Fibroblast of skin of back (primary cell): ENCODE data around the gene TRIM37.
"Not testable (repeated sequence)": the region's sequence is repeated elsewhere in the genome, so short reads cannot be mapped to it uniquely, and the experiment has no call there.

ENCODE experiments used
- DNase-seq: peaks from one replicate; pipeline ENCODE4 v3.0.0-alpha.2; 2013

The TRIM37 gene

DNA sequence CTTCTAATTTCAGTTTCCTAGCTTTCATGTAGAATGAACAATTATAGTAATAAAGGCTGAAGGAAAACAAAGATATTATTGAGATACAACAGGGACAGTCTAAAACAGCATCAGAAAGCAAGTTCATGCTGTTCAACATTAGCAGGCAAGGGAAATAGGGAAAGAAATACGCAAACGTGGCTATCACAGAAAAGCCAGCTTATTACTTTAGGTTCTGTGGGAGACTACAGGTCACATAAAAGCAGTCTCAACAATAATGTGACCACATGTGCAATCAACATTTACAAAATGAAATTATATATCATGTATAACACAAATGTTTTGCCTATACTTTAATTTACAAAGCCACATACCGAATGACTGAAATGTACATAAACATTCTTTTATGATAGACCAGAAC is 4.9 kb upstream of the TRIM37 start:
- no peak for DNase-seq

GRCh38 chr17:59110973-59111372 is 4.3 kb upstream of the TRIM37 start:
- DNase-seq = no peak

DNA sequence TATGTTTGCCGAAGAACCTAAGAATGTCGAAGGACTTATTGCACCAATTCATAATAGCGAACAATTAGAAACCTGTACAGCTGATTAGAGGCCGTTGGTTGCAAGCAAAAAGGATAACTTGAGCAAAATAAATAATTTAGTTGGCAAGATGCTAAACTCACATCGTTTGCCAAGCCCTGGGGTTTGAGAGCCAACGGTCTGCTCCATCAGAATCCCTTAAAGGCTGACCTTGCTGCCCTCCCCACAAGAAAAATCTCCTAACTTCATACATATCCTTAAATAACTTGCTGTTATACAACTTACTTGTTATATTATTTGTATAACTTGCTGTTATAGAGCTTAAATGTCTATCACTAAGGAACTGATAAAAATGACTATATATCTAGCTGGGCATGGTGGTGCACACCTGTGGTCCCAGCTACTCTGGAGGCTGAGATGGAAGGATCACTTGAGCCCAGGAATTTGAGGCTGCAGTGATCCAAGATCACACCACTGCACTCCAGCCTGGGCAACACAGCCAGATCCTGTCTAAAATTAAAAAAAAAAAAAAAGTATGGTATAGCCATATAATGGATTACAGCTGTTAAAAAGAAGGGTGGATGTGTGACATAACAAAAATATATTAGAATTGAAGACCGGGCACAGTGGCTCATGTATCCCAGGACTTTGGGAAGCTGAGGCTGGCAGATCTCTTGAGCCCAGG is 1.9 kb upstream of the TRIM37 start:
- no peak for DNase-seq

DNA sequence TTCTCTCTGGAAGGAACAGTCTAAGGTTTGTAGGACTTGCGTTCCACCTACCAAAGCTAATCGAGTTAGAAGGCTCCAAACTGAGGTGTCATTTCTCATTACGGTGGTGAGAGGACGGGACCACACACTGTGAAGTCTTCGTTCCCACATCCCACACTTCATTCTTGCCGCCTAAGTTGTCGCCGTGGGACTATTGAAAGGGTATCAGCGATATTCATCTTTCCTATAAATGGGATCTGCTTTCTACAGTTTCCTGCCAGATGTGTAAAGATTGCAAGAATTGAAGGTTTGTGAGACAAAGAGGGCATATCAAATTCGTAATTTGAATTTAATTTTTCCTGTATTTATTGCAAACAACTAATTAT is 608 bp upstream of the TRIM37 start:
- DNase-seq = peak; percentile 29

GRCh38 chr17:59105852-59106462 is 723 bp downstream of the TRIM37 start:
- DNase-seq = peak; percentile 25

DNA sequence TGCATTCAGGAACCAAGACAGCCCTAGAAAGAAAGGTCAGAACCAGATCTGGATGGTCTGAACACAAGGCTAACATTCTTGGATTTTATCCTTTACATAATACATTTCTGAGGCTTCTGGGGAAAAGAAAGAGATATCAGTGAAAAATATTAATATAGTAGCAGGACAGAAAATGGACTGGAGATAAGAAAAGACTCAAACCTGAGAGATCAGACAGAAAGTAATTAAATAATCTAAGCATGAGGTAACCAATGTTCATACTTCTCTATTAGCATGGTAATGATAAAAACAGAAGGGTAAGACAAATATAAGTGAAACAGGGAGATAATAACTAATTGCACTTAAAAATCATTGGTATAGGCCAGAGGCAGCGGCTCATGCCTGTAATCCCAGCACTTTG is 5.5 kb downstream of the TRIM37 start:
- DNase-seq = no peak

DNA sequence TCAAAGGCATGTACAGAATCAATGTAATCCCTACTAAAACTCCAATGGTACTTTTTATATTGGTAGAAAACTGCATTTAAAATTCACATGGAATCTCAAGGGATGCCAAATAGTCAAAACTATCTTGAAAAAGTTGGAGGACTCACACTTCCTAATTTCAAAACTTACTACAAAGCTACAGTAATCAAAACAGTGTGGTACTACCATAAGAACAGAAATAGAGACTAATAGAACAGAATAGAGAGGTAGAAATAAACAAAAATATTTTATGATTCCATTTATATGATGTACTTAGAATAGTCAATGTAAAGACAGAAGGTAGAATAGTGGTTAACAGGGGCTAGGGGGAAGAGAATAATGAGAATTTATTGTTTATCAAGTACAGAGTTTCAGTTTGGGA is 8.8 kb downstream of the TRIM37 start:
- DNase-seq = no peak

DNA sequence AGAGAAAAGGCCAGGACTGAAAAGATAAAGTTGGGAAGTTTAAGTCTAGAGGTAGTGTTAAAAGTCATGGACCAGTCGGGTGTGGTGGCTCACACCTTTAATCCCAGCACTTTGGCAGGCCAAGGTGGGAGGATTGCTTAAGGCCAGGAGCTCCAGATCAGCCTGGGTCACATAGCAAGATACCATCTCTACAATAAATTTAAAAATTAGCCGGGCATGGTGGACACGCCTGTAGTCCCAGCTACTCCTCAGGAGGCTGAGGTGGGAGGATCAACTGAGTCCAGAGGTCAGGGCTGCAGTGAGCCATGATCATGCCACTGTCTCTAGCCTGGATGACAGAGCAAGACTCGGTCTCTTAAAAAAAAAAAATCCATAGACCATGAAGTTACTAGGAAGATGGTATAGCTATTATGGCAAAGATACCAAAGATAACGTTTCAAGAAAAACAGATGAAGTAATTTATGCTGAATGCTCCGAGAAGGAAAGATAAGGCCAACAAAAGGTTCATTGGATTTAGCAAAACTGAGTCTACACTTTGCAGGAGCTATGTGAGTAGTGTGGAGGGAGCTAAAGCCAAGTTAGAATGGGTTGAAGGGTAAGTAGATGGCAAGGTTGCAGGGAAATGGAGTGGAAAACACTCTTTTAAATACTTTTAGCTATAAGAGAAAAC is 11.7 kb downstream of the TRIM37 start:
- DNase-seq = peak; percentile 30

- DNase-seq = peak; percentile 96
Measured at GRCh38 chr17:59093702-59094231, 12.9 kb downstream of the TRIM37 start.

DNA sequence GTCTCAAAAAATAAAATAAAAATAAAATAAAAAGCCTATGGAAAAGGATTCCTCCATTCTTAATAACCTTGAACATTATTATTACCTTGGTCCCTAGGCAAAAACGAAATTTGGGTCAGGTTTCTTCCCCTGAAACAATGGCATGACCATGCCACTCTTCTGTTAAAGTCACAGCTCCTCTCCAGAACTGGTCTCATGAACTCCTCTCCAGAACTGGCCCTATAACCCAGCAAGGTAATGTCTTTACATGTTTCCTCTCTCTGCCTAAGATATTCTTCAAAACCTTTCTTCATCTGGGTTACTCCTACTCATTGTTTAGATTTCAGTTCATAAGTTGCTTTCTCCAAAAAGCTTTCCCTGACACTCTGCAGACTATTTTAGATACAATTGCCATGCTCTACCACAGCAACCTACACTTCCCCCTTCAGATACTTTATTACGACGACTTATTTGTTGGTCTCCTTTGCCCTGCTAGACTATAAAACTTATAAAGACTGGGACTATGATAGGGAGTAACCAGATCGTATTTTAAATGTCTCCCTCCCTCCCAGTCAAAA is 13.5 kb downstream of the TRIM37 start:
- DNase-seq = no peak

GRCh38 chr17:59090593-59090992 is 16.1 kb downstream of the TRIM37 start:
- not testable (repeated sequence) for DNase-seq

DNA sequence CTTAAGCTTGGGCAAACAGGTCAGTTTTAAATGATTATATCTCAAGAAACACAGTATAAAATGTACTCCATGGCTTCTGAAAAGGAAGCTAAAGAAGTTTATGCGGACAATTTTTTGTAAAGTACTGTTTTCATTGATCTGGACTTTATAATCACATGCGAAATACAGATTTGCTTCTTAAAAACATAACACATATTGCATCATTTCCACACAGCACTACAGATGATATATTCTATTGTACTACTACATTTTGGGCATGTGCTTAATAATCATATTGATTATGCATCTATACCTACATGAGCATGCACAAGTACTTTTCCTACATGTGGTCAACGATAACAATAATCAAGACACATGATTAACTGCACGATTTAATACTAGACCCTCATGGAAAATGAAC is 22.5 kb downstream of the TRIM37 start:
- no peak for DNase-seq

DNA sequence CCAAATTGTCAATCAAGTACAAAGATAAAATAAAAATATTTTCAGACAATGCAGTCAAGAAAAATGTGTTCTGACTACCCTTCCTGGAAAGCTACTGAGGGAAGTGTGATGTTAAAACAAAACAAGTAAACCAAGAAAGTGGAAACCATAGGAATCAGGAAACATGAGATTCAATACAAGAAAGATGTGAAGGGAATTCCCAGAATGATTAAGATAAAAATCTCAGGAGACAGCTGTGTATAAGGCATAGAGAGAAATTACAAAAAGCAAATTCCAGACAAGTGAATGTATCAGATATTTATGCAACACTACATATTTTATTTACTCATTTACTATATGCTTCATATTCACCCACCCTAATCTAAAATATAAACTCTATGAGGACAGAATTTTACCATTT is 32.2 kb downstream of the TRIM37 start:
- DNase-seq = peak; percentile 58

DNA sequence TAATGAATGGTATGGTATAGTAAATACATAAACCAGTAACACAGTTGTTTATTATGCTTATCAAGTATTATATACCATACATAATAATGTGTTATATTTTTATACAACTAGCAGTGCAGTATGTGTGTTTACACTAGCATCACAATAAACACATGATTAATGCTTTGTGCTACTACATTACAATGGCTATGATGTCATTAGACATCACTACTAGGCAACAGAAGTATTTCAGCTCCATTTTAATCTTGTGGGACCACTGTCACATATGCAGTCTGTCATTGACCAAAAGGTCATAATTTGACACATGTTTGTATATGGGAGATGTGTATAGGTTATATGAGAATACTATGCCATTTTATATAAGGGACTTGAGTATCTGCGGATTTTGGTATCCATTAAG is 32.7 kb downstream of the TRIM37 start:
- peak; percentile 2 for DNase-seq

DNA sequence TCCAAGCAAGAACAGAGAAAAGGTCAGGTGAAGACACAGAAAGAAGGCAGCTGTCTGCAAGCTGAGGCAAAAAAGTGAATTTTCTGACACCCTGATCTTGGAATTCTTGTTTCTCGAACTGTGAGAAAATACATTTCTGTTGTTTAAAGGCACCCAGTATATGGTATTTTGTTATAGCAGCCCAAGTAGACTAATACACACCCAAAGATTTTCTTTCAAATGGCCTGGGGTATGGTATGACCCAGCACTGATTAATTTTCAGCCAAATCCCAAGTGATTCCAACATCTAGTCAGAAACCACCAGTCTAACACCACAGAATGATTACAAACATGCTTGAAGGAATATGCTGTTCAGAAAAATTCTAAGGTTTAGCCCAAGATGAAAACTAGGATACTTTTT is 36.8 kb downstream of the TRIM37 start:
- no peak for DNase-seq

DNA sequence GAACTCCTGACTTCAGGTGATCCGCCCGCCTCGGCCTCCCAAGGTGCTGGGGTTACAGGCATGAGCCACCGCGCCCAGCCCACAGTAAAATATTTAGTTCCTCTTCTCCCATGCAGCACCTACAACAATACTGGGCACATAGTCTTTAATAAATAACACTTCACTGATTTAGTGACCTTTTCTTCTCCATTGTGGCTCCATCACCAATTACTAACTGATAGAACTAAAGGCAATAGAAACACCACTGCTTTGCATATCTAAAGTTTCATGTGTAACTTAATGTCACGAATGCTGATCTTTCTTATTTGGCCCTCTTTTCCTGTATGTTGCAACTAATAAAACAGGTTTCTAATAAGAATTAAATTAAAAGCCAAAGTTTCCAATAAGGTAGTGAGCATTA is 38.9 kb downstream of the TRIM37 start:
- DNase-seq = no peak

DNA sequence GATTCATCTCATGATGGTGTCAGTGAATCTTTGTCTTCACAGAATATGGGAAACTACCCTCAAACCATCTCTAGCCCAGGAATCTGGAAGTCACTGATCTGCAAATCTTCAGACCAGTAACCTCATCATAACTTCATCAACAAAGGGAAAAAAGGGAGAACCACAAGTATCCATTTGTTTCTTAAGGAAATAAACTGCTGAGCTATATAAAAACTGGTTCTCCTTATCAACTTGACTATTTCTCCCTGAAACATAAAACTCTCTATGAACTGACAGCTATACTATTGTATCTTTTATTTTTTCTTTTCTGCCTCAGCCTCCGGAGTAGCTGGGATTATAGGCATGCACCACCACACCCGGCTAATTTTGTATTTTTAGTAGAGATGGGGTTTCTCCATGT is 39.3 kb downstream of the TRIM37 start:
- no peak for DNase-seq

DNA sequence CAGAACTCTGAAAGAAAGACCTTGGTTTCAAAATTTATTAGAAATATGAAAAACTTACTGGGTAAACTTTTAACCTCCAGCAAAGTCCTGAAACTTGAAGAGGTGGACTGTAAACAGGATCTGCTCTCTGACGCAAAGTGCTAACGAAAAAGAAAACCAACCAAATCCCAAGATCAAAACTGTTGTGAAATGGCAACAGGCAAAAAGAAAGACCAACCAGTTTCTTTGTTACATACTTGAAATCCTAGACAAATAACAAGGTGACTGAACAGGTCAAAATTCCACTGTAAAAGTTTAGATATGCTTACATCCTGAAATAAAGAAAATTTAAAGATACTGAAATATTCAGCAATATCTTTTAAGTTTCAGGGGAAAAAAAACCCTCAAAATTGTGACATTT is 44.2 kb downstream of the TRIM37 start:
- no peak for DNase-seq

DNA sequence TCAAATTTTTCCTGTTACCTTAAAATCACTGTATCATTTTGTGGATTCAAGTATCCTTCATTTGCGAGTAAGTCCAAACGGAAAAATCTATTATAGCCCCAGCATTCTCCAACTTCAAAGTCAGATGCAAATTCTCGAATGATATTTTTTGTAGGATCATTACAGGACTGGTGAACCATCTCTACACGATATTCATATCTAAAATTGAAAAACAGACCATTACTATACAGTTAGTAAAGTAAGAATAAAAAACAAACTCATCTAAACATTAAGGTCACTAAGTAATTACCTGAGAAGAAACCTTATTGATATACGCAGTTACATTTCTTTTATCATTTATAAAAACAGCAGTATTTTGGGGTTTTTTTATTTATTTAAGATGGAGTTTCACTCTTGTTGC is 49.8 kb downstream of the TRIM37 start:
- no peak for DNase-seq

- no peak for DNase-seq
Measured at GRCh38 chr17:59049798-59050197, 56.9 kb downstream of the TRIM37 start.

DNA sequence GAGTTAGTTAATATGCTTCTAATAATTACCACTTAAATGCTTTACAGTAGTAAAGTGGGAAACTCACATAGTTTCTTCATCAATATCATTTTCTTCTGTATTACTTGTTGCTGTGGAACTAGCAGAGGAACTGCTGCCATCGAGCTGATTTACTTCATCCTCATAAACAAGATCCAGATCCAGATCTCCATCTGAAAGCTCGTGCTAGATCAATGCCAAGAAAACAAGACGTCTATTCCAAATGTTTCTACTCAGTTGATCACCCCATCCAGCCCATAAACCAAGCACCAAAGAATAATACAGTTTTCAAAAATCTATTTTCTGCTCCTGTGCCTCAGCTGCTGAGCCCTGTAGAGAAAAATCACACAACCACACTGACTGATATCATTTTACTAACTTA is 59.1 kb downstream of the TRIM37 start:
- DNase-seq = no peak

- no peak for DNase-seq
Measured at GRCh38 chr17:59046192-59046591, 60.5 kb downstream of the TRIM37 start.

GRCh38 chr17:59038734-59039133 is 67.9 kb downstream of the TRIM37 start:
- DNase-seq = no peak

- DNase-seq = no peak
Measured at GRCh38 chr17:59037960-59038359, 68.7 kb downstream of the TRIM37 start.
